Transverse colon (tissue), 4 donors: ENCODE measurements around the gene DPF3. TPM values are rescaled to one million over a fixed set of nuclear protein-coding genes. Genes with fewer than 3 reads are reported as not detected.

ENCODE experiments used
- DNase-seq: peaks from one replicate; pipeline ENCODE4 v3.0.0-alpha.2; 2019
- H3K27ac ChIP-seq, 4 donors: fragments of 200-600 bp; sonication (generic); 2 replicates each; pipeline ENCODE4 v1.5.1; 2016 to 2018; ENCODE audit warnings: inconsistent platforms in 4 of 4
- H3K27me3 ChIP-seq: fragments of 200-600 bp; sonication (generic); 2 replicates; pipeline ENCODE4 v1.5.1; 2017; ENCODE audit warnings: inconsistent platforms
- H3K36me3 ChIP-seq, 4 donors: fragments of 200-600 bp; sonication (generic); 2 replicates each; pipeline ENCODE4 v1.5.1; 2017 to 2019; ENCODE audit warnings: inconsistent platforms in 4 of 4
- H3K4me1 ChIP-seq, 4 donors: fragments of 200-600 bp; sonication (generic); 2 replicates each; pipeline ENCODE4 v1.5.1; 2017 to 2020; ENCODE audit warnings: inconsistent platforms in 4 of 4
- H3K4me3 ChIP-seq, 4 donors: fragments of 200-600 bp; sonication (generic); 1 replicate in 1 of 4; 2 replicates in 3 of 4; pipeline versions ENCODE4 v1.5.1 to v1.6.1; 2017 to 2019; ENCODE audit warnings: inconsistent platforms in 4 of 4
- H3K9me3 ChIP-seq, 2 donors: fragments of 200-600 bp; sonication (generic); 2 replicates each; pipeline ENCODE4 v1.5.1; 2017 to 2019; ENCODE audit warnings: inconsistent platforms in 2 of 2
- EP300 ChIP-seq: sonication (generic); formaldehyde crosslinking; IDR thresholded peaks from one replicate; pipeline ENCODE4 v1.6.1; 2017; ENCODE audit warnings: antibody characterized with exemption, low read depth
- POLR2A ChIP-seq: fragments of 450-650 bp; IDR thresholded peaks from one replicate; pipeline ENCODE4 v1.6.1; 2016; ENCODE audit warnings: antibody characterized with exemption, mild to moderate bottlenecking, moderate library complexity
- POLR2AphosphoS5 ChIP-seq, 3 donors: sonication (generic); formaldehyde crosslinking; IDR thresholded peaks; one replicate each; pipeline ENCODE4 v1.6.1; 2016; ENCODE audit warnings: antibody characterized with exemption in 3 of 3
- WGBS, 2 donors: methylation state at CpG; one replicate each; pipeline ENCODE4 v1.1.5; 2018; ENCODE audit warnings: low coverage in 1 of 2; 5-methylcytosine and 5-hydroxymethylcytosine counted together
- in situ Hi-C, 4 donors: fragments of 200-750 bp; cut with MboI; loops; one replicate each; pipeline versions ENCODE4 v1.15.0 to v1.15.1; 2017; ENCODE audit warnings: low sequenced_read_pairs in 3 of 4, low pct_ligation_motif_present in 1 of 4, low pct_unique_long_range_greater_than_20kb in 1 of 4
- intact Hi-C: fragments of 100-400 bp; cut with DNase I; formaldehyde crosslinking; loops from one replicate; pipeline ENCODE4 v1.15.1; 2023; ENCODE audit warnings: low total_unique reads
- total RNA-seq, 4 donors: library from RNA; depleted of rRNA; stranded (reverse); fragments of >200 nt; gene quantifications; one replicate each; pipeline ENCODE4 v1.1.0, GENCODE V29; 2016
- TF ChIP-seq, protein P1 (sequence below), 5 experiments: fragments of 200-600 bp in 3 of 5; fragments of 450-650 bp in 2 of 5; sonication (generic) in 3 of 5; IDR thresholded peaks; 1 replicate in 2 of 5; 2 replicates in 3 of 5; pipeline ENCODE4 v1.5.1; 2016 to 2017; ENCODE audit warnings: antibody characterized with exemption in 5 of 5, inconsistent platforms in 3 of 5, mild to moderate bottlenecking in 2 of 5, moderate library complexity in 1 of 5

The DPF3 gene
- total RNA-seq, 4 donors from 2014 or later, result 7.1 to 23.5 (median 10.9) TPM

DNA sequence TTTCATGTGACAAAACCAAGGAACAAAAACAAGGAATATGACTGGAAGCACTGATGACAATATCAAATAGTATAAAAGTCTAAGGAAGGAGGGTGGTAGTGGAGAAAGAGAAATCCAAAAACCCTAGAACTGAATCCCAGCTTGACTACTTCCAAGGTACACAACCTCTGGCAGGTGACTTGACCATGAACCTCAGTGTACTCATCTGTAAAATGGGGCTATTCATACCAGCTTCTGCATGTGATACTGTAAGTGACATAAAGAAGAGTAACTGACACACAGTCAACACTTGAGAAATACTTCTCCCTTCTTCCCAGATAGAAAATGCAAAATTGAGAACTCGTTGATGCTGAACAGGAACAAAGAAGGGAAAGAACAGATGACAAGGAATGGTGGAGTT is 10.3 kb upstream of the DPF3 start:
- Histone ChIP-seq H3K4me3 (no peak overlapping the region), H3K4me1 (peaks cover 0 to 14% (median 7%) of the 10 kb centered on the region in 4 donors), H3K27ac (no peak overlapping the region), H3K9me3 (no peaks in the 10 kb centered on the region), H3K27me3 (no peaks in the 10 kb centered on the region), H3K36me3 (no peaks in the 10 kb centered on the region)
- intact Hi-C loops, result loop anchor here (2.0 kb wide), 1 partner anchor 387 kb away; no protein-coding TSS in a partner anchor
- DNase-seq, result no peak
- in situ Hi-C loops, result no loop called here
- no peak for TF ChIP-seq POLR2A
- no peak for TF ChIP-seq POLR2AphosphoS5 (IDR thresholded peaks at IDR 0.05)
- no peak for TF ChIP-seq EP300
- TF ChIP-seq, protein P1, sequence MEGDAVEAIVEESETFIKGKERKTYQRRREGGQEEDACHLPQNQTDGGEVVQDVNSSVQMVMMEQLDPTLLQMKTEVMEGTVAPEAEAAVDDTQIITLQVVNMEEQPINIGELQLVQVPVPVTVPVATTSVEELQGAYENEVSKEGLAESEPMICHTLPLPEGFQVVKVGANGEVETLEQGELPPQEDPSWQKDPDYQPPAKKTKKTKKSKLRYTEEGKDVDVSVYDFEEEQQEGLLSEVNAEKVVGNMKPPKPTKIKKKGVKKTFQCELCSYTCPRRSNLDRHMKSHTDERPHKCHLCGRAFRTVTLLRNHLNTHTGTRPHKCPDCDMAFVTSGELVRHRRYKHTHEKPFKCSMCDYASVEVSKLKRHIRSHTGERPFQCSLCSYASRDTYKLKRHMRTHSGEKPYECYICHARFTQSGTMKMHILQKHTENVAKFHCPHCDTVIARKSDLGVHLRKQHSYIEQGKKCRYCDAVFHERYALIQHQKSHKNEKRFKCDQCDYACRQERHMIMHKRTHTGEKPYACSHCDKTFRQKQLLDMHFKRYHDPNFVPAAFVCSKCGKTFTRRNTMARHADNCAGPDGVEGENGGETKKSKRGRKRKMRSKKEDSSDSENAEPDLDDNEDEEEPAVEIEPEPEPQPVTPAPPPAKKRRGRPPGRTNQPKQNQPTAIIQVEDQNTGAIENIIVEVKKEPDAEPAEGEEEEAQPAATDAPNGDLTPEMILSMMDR (IDR thresholded peaks at IDR 0.05), result no peak
- 0 to 57% methylated on average over 1 of the region's 1 CpG for WGBS, 2 donors

DNA sequence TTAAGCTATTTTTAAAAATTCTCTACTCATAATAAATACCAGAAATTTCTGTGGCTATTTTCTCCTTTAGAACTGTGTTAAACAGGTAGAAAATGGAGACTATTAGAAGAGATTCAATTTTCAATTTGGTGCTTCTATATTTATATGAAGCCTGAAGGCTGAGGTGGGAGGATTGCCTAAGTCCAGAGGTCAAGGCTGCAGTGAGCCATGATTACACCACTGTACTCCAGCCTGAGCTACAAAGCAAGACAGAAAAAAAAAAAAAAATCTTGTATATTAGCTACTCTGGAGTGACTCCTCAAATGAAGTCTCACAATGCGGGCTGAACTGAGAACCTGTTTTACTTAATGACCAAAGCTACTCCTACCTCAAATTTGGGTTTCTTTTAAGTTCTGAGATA is 9.8 kb upstream of the DPF3 start:
- Histone ChIP-seq H3K36me3 (no peaks in the 10 kb centered on the region), H3K9me3 (no peaks in the 10 kb centered on the region), H3K4me1 (peaks cover 0 to 14% (median 7%) of the 10 kb centered on the region in 4 donors), H3K4me3 (no peak overlapping the region), H3K27ac (no peak overlapping the region), H3K27me3 (no peaks in the 10 kb centered on the region)
- intact Hi-C loops, result loop anchor here (2.0 kb wide), 1 partner anchor 387 kb away; no protein-coding TSS in a partner anchor
- WGBS, 2 donors, result 50 to 95% methylated on average over 1 of the region's 1 CpG
- TF ChIP-seq POLR2A (no peak), POLR2AphosphoS5 (IDR thresholded peaks at IDR 0.05) (no peak), EP300 (no peak)
- TF ChIP-seq, protein P1 (IDR thresholded peaks at IDR 0.05), result no peak
- no peak for DNase-seq
- in situ Hi-C loops, result no loop called here

- 93 to 98% methylated on average over 5 of the region's 5 CpGs for WGBS, 2 donors
- in situ Hi-C loops (no loop called here), intact Hi-C loops (no loop called here)
- no peaks in the 10 kb centered on the region for H3K9me3 ChIP-seq
- no peak for DNase-seq
- TF ChIP-seq, protein P1 (IDR thresholded peaks at IDR 0.05), result no peak
- TF ChIP-seq EP300 (no peak), POLR2AphosphoS5 (IDR thresholded peaks at IDR 0.05) (no peak), POLR2A (no peak)
- H3K27me3 ChIP-seq, result no peaks in the 10 kb centered on the region
- H3K4me3 ChIP-seq, result no peak overlapping the region
- no peak overlapping the region for H3K27ac ChIP-seq
- peaks cover 0 to 9% (median 6%) of the 10 kb centered on the region in 4 donors for H3K4me1 ChIP-seq
- no peaks in the 10 kb centered on the region for H3K36me3 ChIP-seq
These were observed 9.1 kb upstream of the DPF3 start for GRCh38 chr14:72902801-72903530.

GRCh38 chr14:72901361-72901760 is 7.5 kb upstream of the DPF3 start:
- intact Hi-C loops (no loop called here), in situ Hi-C loops (no loop called here)
- Histone ChIP-seq H3K27me3 (peaks cover 11% of the 10 kb centered on the region), H3K4me3 (no peak overlapping the region), H3K4me1 (no peaks in the 10 kb centered on the region), H3K9me3 (no peaks in the 10 kb centered on the region), H3K36me3 (no peaks in the 10 kb centered on the region), H3K27ac (no peak overlapping the region)
- no peak for DNase-seq
- no peak for TF ChIP-seq EP300
- no peak for TF ChIP-seq POLR2AphosphoS5 (IDR thresholded peaks at IDR 0.05)
- TF ChIP-seq POLR2A, result no peak
- TF ChIP-seq, protein P1 (IDR thresholded peaks at IDR 0.05), result no peak
- WGBS, 2 donors, result 84 to 86% methylated on average over 1 to 3 of the region's 3 CpGs
